Amygdala (tissue), 56 donors: Measurements from ENCODE around the gene TYMP.

Source experiments
- DNase-seq, 56 donors: peaks; one replicate each; lab custom pipeline; 2025; lab: John Stamatoyannopoulos, UW

The TYMP gene, protein sequence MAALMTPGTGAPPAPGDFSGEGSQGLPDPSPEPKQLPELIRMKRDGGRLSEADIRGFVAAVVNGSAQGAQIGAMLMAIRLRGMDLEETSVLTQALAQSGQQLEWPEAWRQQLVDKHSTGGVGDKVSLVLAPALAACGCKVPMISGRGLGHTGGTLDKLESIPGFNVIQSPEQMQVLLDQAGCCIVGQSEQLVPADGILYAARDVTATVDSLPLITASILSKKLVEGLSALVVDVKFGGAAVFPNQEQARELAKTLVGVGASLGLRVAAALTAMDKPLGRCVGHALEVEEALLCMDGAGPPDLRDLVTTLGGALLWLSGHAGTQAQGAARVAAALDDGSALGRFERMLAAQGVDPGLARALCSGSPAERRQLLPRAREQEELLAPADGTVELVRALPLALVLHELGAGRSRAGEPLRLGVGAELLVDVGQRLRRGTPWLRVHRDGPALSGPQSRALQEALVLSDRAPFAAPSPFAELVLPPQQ

DNA sequence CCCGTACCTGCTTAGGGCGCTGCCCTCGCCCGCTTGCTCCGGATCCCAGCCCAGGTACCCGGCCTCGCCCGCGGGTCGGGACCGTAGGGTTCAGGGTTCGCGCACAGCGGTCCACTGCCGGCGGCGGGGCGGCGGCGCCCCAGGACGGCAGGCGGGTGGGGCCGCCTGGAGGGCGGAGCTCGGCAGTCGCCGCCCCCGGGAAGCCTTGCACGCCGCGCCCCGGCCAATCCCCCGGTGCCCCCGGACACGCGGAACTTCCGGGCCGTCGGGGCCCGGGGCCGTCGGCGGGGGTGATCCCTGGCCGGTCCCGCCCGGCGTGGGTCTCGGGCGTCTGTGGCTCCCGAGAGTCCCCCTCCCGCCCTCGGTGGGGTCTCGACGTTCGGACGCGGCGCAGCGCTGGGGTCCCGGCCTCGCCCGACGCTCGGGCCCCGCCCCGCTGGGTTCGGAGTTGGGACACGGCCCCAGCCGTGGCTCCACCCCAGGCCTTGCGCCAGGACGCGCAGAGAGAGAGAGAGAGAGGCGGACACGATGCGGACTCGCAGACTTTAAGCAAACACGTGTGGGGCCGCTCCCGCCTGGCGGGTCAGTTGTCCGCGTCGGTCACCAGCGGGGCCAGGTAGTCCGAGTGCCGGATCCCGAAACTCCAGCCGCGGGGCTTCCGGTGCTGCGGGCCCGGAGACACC is at the start of gene TYMP:
TYMP (minus strand) TSS at position 116 of the 683 bp plus-strand sequence. CDS start 303 bp downstream, outside the sequence.
- DNase-seq = no peak

DNA sequence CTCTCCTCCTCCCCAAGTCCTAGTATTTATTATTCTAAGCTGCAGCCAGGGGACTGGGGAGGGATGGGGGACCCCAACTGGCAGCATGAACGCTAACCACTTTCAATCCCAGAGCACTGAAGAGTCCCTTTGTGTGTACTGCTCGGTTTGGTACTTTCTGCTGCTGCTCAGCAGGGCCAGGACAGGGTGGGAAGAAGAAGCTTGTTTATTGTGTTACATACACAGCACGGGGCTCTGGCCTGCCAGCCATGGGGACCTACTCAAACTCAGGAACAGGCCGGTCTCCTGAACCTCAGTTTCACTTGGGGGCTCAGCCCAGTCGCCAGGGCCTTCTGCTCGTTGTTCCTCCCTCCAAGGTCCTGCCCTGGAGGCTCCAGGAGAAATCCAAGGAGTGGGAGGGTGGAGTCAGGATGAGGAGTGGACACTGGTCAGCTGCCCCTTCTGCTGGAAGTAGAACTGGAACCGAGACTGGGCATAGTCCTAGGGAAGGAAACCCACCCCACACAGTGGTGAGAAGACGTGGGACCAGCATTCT is 49.0 kb upstream of the TYMP start:
- no peak for DNase-seq

DNA sequence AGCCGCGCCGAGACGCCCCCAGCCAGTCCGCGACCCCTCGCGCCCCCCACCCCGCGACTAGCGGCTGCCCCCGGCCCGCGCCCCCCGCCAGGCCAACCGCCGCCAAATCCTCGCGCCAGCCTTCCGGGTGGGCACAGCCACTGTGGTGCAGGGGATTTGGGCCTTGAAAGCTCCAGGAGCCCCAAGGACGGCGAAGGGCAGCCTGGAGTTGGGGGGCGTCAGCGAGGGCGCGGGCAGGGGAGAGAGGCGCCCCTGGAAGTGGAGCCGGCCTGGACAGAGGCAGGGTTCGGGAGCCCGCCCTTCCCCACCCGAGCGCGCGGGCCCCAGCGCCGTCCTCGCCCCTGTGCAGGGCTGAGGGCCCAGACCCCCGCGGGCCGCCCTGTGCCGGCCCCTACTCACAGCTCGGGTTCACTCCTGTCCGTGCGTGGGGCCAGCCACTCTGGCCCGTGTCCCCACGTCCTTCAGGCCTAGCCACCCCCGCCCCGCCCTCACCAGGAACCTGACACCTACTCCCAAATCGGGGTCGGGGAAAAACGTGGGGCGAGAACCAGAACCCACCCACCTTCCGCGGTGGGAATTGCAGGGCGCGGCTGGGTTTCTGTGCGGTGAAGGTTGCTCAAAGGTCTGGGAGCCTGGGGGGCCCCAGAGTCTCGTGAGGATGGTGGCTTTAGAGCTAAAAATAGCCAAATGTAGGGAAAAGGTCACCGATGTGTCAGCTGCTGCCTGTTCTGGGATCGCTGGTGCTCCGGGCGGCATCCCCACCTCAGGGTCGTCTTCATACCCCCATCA is 48.4 kb upstream of the TYMP start, which contains the start of gene CPT1B:
CPT1B (minus strand) TSS at position 441 of the 789 bp plus-strand sequence. CDS start 512 bp downstream, outside the sequence.
- no peak for DNase-seq

DNA sequence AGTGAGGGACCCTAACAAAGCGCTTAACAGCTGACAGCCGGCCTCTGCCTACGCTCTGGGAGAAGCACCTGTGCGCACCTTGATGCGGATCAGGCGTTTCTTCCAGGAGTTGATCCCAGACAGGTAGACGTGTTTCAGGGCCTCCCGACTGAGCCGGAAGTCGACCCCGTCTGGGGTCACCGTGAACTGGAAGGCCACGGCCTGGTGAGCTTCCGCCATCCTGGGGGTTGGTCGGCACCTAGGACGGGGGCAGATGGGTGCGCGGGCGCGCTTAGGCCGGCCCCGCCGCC is 47.8 kb upstream of the TYMP start:
- no peak for DNase-seq

DNA sequence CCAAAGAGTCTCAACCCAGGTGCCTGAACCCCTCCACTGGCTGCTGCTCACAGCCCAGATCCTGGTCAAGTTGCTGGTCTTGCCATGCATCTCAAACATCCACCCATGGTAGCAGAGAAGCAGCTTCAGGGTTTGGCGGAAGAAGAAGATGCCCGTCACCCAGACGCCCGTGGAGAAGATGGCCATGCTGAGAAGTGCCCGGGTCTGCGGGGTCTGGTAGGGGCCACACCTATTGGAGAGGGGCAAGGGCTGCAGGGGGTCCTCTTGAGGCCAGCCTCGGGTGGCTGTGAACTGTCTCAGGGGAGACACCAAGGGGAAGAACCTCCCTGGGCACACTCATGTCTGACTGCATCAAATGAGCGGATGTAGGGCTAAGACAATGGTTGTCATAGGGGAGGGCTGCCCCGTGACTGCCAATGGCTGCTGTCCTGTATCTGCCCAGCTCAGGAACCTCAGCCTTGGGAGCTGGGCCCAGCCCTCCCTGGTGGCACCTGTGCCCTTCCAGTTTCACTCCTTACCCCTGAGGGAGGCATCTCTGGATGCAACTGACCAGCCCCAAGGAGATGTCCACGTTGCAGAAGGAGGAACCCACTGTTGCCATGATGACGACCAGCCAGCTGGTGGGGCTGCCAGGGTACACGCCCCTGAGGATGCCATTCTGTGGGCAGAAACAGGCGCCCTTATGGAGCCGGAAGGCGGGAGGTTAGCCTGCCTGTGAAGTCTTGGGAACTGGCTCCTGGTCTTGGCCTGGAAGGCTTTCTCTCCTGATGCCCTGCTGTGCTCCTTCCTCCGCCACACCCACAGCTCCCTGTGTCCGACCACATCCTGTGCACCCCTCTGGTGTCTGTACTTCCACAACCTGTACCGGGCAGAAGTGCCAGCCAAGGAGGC is 47.2 kb upstream of the TYMP start:
- no peak for DNase-seq

DNA sequence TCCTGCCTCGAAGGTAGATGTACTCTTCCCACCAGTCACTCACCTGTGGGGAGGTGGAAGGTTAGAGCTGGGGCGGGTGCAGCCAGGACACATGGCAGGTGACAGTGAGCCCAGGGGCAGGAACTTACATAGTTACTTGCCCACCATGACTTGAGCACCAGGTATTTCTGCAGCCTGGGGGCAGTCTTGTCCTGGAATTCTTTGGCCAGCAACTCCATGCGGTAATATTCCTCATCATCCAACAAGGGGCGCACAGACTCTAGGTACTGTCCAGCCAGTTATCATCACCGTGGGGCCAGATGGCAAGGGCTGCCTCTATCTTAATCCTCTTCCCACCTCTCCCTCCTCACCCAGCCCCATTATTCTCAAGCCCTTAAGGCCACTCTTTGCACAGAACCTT is 46.3 kb upstream of the TYMP start:
- DNase-seq = no peak

DNA sequence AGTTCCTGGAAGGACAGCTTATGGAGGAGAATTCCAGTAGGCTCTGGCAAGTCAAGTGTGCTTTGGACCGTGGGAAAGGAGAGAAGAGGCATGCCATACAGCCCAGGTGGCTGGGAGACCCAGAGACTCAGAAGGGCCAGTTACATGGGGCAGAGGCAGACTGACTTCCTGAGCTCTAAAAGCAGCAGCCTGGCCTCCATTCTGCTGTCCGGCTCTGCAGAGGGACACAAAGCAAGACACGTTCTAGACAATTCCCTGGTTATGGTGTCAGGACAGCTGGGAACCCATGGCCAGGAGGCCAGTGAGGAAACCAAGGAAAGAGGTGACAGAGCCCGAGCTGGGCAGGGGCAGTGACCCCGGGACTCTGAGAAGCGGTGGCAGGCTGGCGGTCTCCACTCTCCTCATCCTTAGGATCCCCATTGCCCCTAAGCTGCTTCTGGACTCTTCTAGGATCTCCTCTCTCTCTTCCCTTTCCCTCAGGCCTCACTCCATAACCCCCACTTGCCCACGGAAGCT is 45.7 kb upstream of the TYMP start:
- no peak for DNase-seq

DNA sequence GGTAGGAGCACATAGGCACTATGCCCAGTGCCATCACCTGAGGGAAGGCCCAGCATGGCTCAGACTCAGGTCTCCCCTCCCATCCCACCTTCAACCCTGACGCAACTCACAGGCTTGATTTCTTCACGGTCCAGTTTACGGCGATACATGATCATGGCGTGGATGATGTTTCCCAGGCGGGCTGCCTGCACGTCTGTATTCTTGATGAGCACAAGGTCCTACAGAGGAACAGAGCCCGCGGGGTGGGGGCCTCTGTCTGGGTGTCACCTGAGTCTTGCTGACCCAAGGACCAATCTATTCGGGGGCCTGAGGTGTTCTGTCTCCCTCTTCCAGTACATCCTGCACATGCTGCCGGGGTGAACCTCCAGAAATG is 44.6 kb upstream of the TYMP start:
- no peak for DNase-seq

DNA sequence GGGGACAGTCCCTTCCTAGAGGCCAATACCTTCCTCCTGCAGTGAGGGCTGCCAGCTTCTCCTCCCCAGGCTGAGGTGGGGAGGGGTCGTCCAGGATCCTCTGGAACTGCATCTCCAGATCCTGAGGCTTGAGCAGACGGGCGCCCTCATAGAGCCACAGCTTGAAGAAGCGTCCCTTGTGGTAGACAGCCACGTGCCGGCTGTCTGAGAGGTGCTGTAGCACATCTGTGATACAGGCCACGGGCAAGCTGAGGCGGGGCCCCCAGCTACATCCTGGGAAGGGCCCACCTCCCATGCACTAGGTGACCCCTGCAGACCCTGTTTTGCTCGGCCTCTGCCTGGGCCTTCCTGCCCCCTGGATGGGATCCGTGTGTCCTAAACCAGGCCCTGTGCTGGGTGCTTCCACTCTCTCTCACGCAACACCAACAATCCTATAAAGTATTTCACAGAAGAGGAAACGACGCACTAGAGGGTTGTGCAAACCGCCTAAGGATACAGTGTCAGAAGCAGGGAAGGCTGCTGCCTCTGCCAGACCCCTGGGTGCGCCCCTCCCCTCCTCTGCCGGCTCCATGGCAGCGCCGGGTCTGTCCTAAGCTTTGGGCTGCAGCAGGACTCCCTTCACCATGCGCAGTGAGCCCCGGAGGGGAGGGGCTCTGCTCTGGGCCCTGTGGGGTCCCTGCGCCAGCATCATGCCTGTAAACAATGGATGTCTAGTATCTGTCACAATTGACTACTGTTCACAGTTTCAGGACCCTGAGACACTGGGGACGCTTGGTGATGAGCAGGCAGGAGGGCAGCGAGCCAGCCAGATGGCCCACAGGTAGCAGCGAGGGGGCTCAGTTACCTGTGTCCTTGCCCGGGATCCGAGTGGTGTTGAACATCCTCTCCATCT is 43.9 kb upstream of the TYMP start:
- no peak for DNase-seq

DNA sequence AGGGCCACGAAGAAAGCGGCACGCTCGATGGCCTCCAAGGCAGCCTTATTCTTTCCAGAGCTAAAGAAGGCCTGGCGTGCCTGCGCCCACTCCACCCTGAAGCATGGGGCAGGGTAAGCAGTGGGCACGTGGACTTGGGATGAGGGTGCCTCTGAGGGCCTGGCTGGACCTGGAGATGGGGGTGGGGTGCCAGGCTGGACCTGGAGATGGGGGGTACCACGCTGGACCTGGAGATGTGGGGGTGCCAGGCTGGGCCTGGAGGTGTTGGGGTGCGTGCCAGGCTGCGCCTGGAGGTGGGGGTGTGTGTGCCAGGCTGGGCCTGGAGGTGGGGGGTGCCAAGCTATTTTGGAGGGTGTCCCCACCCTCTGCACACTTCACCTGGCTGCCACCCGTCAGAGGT is 43.2 kb upstream of the TYMP start:
- DNase-seq = no peak

DNA sequence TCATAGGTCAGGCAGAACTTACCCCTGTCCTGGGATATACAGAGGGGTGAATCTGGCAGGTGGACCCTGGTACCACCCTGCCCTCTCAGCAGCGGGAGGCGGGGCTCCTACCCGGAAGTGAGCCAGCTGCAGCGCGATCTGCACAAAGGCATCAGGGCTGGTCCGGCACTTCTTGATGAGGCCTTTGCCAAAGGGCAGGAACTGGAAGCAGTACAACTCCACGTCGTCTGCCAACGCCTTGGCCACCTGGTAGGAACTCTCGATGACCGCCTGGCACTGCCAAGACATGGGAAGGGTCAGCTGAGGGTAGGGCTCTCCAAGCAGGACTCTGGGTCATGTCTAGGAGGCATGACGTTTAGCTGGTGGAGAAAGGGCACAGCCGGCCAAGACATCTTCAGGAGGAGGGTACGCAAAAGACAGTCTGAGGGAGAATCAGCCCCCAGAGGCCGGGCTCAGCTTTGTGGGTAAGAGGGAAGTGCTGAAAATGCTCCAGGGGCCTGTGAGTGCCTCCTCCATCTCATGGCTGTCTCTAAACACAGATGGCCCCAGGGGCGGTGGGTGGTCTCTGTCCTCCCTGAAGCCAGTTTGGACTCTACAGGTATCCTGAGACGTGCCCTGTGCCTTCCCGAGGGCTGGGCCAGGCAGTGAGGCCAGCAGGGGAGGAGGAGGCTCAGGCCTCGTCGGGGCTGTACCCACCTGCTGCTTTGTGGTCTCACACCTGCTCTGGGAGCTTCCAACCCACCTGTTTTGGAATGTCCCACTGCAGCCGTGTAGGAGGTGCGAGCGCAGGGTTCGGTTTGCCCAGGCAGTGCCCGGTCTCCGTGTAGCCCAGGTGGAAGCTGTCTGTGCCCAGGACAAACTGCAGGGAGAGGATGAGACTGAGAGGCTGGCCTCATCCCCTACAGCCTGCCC is 41.7 kb upstream of the TYMP start:
- DNase-seq = no peak

DNA sequence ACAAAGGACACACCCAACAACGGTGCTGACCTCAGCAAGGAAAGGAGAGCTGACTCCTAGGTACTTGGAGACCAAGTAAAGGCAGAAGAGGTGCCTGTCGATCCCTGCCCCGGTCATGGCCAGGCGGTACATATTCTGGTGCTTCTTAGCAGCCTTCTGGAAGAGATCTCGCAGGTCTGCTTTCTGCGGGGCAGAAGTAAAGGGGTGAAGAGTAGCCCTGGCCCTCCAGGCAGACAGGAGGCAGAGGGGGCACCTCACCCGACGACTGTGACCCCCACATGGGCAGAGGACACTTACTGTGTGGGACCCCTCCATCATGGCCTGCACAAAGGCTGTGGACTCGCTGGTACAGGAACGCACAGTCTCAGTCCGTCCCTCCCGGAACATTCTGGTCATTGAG is 41.0 kb upstream of the TYMP start:
- DNase-seq = no peak

DNA sequence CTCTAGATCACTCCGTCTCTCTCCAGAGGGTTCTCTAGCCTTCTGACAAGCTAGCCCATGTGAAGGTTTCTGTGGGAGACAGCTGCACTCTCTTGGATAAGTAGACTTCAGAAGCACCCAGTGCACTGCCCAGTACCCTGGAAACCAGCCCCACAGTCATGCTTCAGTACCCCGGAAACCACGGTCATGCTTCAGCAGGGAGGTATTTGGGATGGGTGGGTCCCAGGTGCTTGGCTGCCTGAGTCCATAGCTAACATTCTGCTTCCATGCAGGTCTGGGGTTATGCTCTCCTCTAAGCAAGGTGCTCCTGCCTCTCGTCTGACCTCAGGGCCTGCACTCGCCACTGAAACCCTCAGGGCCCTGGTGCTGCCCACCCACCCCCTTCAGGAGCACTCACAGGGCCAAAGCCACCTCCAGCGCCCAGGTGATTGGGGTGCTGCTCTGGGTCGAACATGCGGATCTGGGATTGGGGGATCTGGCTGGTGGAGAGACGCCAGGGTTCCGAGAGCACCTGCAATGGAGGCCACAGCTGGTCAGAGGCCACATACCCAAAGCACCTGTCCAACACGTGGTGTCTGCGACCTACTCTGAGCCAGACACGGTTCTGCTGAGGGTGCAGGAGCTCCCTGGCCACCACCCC is 40.2 kb upstream of the TYMP start:
- no peak for DNase-seq

DNA sequence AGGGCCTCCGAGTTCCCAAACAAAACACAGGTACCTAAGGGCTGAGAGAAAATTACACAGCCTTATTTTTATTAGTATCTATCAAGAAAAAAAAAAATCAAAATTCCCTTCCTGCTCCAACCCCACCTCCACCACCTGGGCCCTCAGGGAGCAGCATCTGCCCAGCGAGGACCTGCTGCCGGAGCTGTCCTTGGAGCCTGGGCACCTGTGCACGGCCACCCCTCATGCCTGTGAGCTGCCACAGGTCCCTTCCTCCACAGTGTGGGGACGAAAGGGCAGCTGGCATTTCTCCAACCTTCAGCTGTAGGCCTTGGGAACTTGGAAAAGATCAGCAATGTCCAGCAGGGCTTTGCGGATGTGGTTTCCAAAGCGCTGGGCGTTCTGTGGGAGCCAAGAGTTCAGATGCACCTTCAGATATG is 39.2 kb upstream of the TYMP start:
- DNase-seq = no peak

DNA sequence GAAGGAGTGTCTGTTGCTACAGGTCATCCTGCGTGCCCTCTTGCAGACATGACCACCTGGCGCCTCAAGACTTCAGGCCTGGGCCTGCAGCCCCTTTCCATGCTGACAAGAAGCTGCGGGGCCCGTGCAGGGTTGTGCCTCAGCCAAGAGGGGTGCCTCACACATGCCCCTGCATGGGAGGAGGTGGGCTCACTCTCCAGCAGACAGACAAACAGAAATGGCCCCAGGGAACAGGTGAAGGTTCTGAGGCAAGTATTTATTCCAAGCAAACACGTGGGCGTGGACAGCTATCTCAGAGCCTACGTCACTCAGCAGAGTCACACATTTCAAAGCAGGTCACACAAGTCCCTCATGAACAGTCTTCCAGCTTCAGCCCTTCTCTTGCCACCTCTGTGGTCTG is 38.8 kb upstream of the TYMP start:
- no peak for DNase-seq

DNA sequence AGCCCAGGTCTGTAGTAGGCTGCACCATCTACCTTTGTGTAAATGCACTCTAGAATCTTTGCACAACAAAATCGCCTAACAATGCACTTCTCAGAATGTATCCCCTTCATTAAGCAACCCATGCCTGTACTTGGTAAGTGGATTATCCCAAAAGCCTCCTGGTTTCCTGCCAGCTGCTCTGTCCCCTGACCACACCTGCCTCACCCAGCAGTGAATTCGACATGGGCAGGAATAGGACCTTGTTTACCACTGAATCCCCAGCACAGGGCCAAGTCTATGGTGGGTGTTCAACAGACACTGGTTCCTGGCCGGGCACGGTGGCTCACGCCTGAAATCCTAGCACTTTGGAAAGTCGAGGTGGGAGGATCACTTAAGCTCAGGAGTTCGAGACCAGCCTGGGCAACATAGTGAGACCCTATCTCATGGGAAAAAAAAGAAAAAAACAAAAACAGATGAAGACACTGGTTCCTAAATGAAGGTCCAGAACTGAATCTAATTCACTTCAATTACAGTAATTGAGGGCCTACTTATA is 38.0 kb upstream of the TYMP start:
- no peak for DNase-seq

DNA sequence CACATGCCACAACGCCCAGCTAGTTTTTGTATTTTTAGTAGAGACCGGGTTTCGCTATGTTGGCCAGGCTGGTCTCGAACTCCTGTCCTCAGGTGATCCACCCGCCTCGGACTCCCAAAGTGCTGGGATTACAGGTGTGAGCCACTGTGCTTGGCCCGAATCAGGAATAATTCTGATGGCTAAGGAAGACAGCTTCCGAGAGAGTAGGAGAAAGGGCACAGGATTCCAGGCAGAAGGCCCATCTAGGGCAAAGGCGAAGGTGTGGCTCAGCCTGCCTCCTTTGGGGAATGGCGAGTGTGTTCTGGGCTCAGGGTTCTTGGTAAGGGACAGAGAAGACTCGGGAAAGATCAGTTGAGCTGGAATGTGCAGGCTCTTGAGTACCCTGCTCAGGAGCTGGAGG is 34.5 kb upstream of the TYMP start:
- DNase-seq = no peak
